SU-DHL-6 (cell line): ENCODE data around the gene DCDC1.

Experiments used
- H2AFZ ChIP-seq: fragments of 200-600 bp; sonication (generic); 2 replicates; pipeline ENCODE4 v1.6.1; 2014; ENCODE audit warnings: low read depth, mild to moderate bottlenecking, moderate library complexity, mixed read lengths, antibody characterized with exemption, low read length; ENCODE audit not compliant: severe bottlenecking
- H3F3A ChIP-seq: fragments of 200-600 bp; shearing (Covaris generic); 2 replicates; pipeline ENCODE4 v1.6.0; 2016; ENCODE audit warnings: antibody characterized with exemption, mild to moderate bottlenecking; ENCODE audit not compliant: insufficient read depth
- H3K27ac ChIP-seq: fragments of 200-600 bp; sonication (generic); 2 replicates; pipeline ENCODE4 v1.5.1; 2016; ENCODE audit warnings: low read depth, mild to moderate bottlenecking, low read length, moderate library complexity, mixed read lengths
- H3K27me3 ChIP-seq: fragments of 200-600 bp; sonication (generic), shearing (Covaris generic); 2 replicates; pipeline ENCODE4 v1.6.0; 2014; ENCODE audit warnings: mild to moderate bottlenecking, low read length
- H3K36me3 ChIP-seq: fragments of 200-600 bp; sonication (generic); 2 replicates; pipeline ENCODE4 v1.6.1; 2014; ENCODE audit warnings: mild to moderate bottlenecking, low read length, mixed read lengths
- H3K4me2 ChIP-seq: fragments of 300-600, 200-600 bp; shearing (Covaris generic), sonication (generic); 2 replicates; pipeline ENCODE4 v1.6.0; 2014; ENCODE audit warnings: low read length, low read depth, mild to moderate bottlenecking; ENCODE audit not compliant: poor library complexity, severe bottlenecking
- H3K4me3 ChIP-seq: fragments of 200-600 bp; sonication (generic); 2 replicates; pipeline ENCODE4 v1.5.1; 2014; ENCODE audit warnings: antibody characterized with exemption, low read length, mild to moderate bottlenecking, mixed read lengths; ENCODE audit not compliant: insufficient read depth, poor library complexity, severe bottlenecking
- H3K79me2 ChIP-seq: fragments of 200-600 bp; sonication (generic); 2 replicates; pipeline ENCODE4 v1.6.1; 2014; ENCODE audit warnings: mild to moderate bottlenecking, low read length, moderate library complexity; ENCODE audit not compliant: insufficient read depth
- H3K9ac ChIP-seq: fragments of 200-600 bp; sonication (generic); 2 replicates; pipeline ENCODE4 v1.7.0; 2014; ENCODE audit warnings: mild to moderate bottlenecking, low read length
- H3K9me2 ChIP-seq: fragments of 200-600 bp; sonication (generic); replicated peaks from 2 replicates; pipeline ENCODE4 v1.6.1; 2014; ENCODE audit warnings: low read length; ENCODE audit not compliant: insufficient read depth
- H3K9me3 ChIP-seq: fragments of 200-600 bp; sonication (generic); 2 replicates; pipeline ENCODE4 v1.6.1; 2014; ENCODE audit warnings: low read length, mixed read lengths; ENCODE audit not compliant: insufficient read depth
- H4K20me1 ChIP-seq: fragments of 200-600 bp; sonication (generic); 2 replicates; pipeline ENCODE4 v1.6.1; 2014; ENCODE audit warnings: low read depth, mild to moderate bottlenecking, antibody characterized with exemption, low read length, moderate library complexity, mixed read lengths
- CTCF ChIP-seq: fragments of 200-600 bp; sonication (generic); IDR thresholded peaks from one replicate; pipeline ENCODE4 v1.5.1; 2017; ENCODE audit warnings: antibody characterized with exemption, mild to moderate bottlenecking, low read length, moderate library complexity; ENCODE audit not compliant: insufficient read depth, poor library complexity, severe bottlenecking
- EZH2phosphoT487 ChIP-seq: fragments of 200-600 bp; sonication (generic), shearing (Covaris generic); conservative IDR thresholded peaks from 2 replicates; pipeline ENCODE4 v1.6.1; 2018; ENCODE audit warnings: mild to moderate bottlenecking, antibody characterized with exemption, low read length, moderate library complexity, mixed read lengths

The DCDC1 gene

GRCh38 chr11:30837252-30837651, 532.3 kb downstream of the DCDC1 start:
- H3K9me3 ChIP-seq = no peaks in the 10 kb centered on the region
- H3F3A ChIP-seq = no peaks in the 10 kb centered on the region
- H3K27ac ChIP-seq = no peak overlapping the region
- H3K4me3 ChIP-seq = no peak overlapping the region
- H2AFZ ChIP-seq = no peak overlapping the region
- H3K9me2 ChIP-seq = no peaks in the 10 kb centered on the region
- no peak overlapping the region for H3K4me2 ChIP-seq
- H3K27me3 ChIP-seq = no peaks in the 10 kb centered on the region
- no peaks in the 10 kb centered on the region for H3K36me3 ChIP-seq
- TF ChIP-seq CTCF (no peak), EZH2phosphoT487 (no peak)
- no peak overlapping the region for H3K9ac ChIP-seq
- H3K79me2 ChIP-seq = no peaks in the 10 kb centered on the region
- no peaks in the 10 kb centered on the region for H4K20me1 ChIP-seq

- Histone ChIP-seq H3K36me3 (no peaks in the 10 kb centered on the region), H3K79me2 (no peaks in the 10 kb centered on the region), H3K9me2 (no peaks in the 10 kb centered on the region), H3F3A (no peaks in the 10 kb centered on the region), H4K20me1 (no peaks in the 10 kb centered on the region), H3K4me3 (no peak overlapping the region), H3K27me3 (no peaks in the 10 kb centered on the region), H2AFZ (no peak overlapping the region), H3K9me3 (no peaks in the 10 kb centered on the region), H3K9ac (no peak overlapping the region), H3K27ac (no peak overlapping the region), H3K4me2 (no peak overlapping the region)
- no peak for TF ChIP-seq EZH2phosphoT487
- no peak for TF ChIP-seq CTCF
Observed at GRCh38 chr11:30832831-30833230, 536.7 kb downstream of the DCDC1 start.

GRCh38 chr11:30830681-30831080, 538.9 kb downstream of the DCDC1 start:
- H3K79me2 ChIP-seq = no peaks in the 10 kb centered on the region
- no peak overlapping the region for H3K4me2 ChIP-seq
- H3K27me3 ChIP-seq = no peaks in the 10 kb centered on the region
- no peak overlapping the region for H3K9ac ChIP-seq
- no peaks in the 10 kb centered on the region for H3K9me3 ChIP-seq
- no peaks in the 10 kb centered on the region for H3K36me3 ChIP-seq
- no peak overlapping the region for H3K27ac ChIP-seq
- no peak overlapping the region for H2AFZ ChIP-seq
- no peaks in the 10 kb centered on the region for H4K20me1 ChIP-seq
- TF ChIP-seq CTCF = no peak
- TF ChIP-seq EZH2phosphoT487 = no peak
- H3F3A ChIP-seq = no peaks in the 10 kb centered on the region
- no peaks in the 10 kb centered on the region for H3K9me2 ChIP-seq
- no peak overlapping the region for H3K4me3 ChIP-seq
